Stimulated activated CD8-positive, alpha-beta memory T cell treated with anti-CD3 and anti-CD28 coated beads, Interleukin-2, amount 100 ng/mL, for 48 hours (primary cell): Measurements from ENCODE around the gene NSMCE1.

Experiments
- DNase-seq, 2 donors: peaks; one replicate each; pipeline ENCODE4 v3.0.0-alpha.2; 2020; ENCODE audit warnings: low read depth in 2 of 2

The NSMCE1 gene

DNA sequence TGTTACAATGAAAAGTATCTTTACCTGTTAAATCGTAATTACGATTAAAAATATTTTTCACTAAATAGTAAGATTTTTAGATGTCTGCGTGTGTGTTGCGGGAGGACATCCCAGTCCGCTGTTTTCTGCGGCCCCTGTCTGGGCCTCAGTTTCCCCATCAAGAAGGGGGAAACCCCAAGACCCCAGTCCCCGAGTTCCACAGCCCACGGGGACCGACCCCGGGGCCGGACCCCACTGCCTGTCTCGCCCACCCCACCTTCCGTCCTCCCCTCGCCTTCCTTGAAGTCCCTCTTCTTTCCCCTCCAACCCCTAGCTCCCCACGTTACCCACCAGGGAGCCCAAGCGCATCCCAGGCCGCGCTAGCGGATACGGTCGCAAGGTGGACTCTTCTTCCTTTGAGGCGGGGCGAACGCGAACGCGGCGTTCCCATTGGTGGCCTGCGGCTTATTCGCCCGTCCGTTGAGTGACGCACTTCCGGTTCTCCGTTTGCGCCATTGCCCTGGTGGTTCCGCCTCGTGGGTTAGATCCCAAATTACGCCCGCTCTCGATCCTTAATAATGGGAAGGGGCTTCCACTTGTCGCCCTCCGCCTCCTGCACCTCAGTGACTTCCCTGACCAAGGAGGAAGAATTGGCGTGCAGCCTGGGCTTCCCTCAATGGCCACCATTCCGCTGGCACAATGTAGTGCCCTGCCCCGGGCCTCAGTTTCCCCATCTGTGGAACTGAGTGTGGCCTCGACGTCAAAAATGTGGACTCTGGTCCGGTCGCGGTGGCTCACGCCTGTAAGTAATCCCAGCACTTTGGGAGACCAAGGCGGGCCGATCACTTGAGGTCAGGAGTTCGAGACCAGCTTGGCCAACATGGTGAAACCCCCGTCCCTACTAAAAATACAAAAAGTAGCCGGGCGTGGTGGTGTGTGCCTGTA lies at the start of gene NSMCE1:
Gene NSMCE1 (minus strand): TSS at position 397 of the 924 bp plus-strand sequence. CDS start 11,202 bp downstream, outside the sequence.
- peak; percentile 95 to 99 for DNase-seq

DNA sequence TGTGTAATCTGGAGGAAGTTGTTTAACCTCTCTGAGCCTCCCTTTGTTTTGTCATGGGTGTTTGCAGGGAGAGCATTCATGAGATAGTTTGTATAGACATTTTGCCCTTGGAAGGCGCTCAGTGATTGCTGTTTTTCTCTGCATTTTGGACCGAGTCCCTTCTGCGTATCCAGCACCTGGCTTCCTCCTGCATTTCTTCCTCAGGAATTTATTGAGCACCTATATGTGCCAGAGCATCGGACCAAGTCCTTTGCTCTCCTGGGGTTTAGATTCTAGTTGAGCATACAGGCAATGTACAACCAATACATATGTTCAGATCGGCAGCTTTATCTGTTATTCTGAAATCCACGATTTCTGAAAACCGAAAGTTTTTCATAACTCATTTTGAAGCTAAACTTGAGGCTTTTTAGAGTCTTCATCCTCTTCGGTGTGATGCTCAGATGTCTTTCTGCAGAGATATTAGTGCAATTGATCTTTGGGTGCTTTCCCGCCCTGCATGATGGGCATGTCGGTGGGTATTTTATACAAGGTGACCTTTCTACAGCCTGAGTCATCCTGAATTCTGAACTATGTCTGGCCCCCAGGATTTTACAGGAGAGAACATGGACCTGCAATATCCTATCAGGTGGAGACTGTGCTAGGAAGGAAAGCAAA lies 49.3 kb upstream of the NSMCE1 start:
- no peak for DNase-seq

- no peak for DNase-seq
Measured at GRCh38 chr16:27317320-27317719, 48.7 kb upstream of the NSMCE1 start.

DNA sequence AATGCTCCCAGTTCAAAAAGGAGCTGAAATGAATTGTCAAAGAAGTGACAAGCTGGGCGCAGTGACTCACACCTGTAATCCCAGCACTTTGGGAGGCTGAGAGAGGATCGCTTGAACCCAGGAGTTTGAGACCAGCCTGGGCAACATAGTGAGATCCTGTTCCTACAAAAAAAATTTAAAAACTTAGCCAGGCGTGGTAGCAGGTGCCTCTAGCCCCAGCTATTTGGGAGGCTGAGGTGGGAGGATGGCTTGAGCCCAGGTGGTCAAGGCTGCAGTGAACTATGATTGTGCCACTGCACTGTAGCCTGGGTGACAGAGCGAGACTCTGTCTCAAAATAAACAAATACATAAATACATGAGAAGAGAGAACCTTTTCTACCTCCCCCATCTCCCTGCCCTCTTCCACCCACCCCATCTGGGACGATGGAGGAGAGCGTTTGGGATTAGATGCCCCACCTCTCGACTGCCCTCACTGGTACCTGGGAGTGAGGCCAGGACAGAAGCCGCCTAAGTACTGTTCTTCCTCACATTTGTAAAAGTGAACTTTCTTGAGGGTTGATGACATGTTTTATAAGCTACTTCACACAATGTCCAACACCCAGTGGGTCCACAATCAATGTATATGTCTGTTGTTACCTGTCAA lies 47.6 kb upstream of the NSMCE1 start:
- no peak for DNase-seq

- DNase-seq, result peak in 1 of 2 donors; percentile 52
Measured at GRCh38 chr16:27315333-27316037, 46.9 kb upstream of the NSMCE1 start.

DNA sequence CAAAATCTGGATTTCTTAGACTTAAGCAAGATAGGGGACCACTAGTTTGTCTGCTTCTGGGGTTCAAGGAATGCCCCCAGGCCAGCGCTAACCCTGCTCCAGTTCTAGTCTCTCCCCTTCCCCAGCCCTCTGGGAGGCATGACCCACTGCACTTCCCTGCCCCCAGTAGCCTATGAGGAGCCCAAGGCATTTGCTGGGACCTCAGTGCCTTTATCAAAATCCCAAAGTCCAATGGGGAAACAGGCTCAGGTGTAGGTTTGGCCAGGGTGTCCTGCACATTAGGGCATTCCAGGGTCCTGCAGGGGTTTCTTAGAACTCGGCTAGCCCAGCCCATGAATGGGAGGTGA lies 46.4 kb upstream of the NSMCE1 start:
- DNase-seq, result no peak

GRCh38 chr16:27314161-27314723 lies 45.7 kb upstream of the NSMCE1 start:
- peak; percentile 46 to 78 for DNase-seq

DNA sequence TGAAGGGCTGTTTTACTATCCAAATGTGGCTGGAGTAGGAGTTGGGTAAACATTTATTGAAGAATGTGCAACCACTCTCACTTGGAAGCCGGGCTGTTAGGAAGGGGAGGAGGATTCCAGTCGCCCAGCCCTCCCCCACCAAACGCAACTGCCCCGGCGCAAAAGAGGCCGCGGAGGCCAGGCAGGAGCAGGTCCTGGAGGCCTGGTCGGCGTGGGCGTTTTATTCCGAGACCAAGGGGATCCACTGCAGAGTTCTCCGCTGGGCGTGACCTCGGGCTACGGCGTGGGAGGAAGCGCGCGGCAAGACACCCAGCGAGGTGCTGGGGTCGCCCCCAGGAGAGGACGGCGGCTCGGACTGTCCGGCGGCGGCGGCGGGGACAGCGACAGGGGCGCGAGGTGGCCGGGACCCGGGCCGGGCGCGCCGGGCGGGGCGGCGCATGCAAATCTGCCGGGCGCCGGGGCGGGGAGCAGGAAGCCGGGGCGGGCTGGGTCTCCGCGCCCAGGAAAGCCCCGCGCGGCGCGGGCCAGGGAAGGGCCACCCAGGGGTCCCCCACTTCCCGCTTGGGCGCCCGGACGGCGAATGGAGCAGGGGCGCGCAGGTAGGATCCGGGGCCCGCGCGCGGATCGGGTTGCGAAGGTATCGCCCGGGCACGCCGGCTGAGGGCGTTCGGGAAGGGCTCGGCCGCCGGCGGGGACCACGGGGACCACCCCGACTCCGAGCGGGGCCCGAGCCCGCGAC lies 45.0 kb upstream of the NSMCE1 start, which contains the start of gene IL4R:
Gene IL4R (plus strand): TSS at position 553 of the 739 bp plus-strand sequence. CDS start 26,230 bp downstream, outside the sequence.
- peak; percentile 75 to 77 for DNase-seq

- no peak for DNase-seq
Measured at GRCh38 chr16:27312580-27313421, 44.2 kb upstream of the NSMCE1 start.

DNA sequence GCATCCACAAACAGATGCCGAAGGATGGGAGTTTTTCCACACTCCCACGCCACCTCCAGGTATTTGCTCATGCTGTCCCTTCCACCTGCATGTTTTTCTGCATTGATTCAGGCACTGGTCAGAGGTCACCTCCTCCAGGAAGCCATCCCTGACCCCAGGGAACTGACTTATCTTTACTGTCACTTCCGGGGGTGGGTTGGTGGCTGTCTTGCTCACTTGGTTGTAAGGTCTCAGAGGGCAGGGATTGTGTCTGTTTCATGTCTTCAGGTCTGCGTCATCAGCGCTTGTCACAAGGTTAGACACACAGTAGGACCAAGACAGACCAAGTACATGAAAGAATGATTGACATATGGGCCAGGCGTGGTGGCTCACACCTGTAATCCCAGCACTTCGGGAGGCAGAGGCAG lies 43.3 kb upstream of the NSMCE1 start:
- no peak for DNase-seq

DNA sequence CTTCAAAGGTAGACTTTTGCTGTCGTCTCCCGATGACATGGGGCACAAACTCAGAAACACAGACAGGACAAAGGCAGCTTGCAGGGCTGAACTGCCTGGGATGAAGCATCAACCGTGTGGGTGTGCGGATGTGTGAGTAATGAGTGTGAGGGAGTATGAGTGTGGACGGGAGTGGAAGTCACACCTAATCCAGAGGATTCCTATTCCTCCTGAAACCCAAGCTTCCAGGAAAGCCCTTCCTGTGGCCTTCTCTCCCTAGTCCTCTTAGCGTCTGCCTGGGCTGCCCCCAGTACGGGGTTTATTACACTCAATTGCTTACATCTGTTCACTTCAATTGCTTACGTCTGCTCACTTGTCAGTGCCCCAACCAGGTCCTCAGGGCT lies 42.9 kb upstream of the NSMCE1 start:
- DNase-seq, result no peak

GRCh38 chr16:27310576-27311447 lies 42.2 kb upstream of the NSMCE1 start:
- no peak for DNase-seq

DNA sequence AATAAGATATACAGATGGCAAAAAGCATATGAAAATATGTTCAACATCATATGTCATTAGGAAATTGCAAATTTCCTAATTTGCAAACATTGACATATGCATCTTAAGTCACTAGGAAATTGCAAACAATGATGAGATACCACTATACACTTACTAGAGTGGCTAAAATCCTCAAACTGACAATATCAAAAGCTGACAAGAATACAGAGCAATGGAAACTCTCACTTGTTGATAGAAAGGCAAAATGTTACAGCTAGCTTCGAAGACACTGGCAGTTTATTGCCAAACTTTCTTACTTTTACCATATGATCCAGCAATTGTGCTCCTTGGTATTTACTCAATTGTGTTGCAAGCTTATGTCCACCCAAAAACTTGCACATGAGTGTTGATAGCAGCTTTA lies 40.2 kb upstream of the NSMCE1 start:
- DNase-seq, result no peak

DNA sequence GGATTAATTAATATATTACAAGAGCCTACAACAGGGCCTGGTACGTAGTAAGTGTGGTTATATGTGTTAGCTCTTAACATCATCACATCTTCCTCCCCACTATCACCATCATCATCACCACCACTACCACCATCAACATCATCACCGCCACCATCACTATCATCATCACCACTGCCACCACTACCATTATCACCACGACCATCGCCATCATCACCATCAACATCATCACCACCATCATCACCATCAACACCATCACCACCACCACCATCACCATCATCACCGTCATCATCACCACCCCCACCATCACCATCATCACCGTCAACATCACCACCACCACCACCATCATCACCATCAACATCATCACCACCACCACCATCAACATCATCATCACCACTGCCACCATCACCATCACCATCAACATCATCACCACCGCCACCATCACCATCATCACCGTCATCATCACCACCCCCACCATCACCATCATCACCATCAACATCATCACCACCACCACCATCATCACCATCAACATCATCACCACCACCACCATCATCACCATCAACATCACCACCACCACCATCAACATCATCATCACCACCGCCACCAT lies 37.4 kb upstream of the NSMCE1 start:
- no peak for DNase-seq

DNA sequence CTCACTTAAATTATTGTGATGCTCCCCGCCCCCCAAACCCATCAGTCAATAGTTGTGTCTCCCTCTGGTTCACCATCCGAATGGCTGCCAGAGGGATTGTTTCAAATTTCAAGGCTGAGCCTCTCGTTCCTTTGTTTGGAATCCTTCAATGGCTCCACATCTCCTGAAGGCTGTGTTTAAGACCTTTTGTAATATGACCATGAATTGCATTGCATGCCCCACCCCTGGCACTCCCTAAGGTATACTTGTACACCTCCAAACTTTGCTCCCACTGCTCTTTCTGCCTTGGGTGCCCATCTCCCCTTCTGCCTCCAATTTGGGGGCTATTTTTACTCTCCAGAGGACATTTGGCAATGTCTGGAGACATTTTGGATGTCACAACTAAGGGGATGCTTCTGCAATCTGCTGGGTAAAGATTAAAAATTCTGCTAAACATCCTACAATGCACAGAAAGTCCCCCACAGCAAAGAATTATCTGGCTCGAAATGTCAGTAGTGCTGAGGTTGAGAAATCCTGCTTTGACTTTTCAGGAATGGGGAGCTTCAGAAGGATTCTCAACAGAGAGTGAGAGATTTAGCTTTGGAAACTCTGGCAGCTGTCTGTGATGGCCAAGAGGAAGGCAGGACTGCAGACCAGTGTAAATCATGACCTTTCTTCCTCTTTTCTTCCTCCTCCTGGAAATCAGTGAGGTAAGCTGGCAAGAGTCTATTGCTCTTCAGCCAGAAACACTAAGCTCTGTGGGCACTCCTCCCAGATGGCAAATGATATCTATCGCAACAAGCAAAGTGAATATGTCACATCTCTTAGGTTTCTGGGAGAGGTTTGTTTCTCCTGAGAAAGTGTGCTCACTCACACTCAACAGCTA lies 36.5 kb upstream of the NSMCE1 start:
- DNase-seq, result no peak

DNA sequence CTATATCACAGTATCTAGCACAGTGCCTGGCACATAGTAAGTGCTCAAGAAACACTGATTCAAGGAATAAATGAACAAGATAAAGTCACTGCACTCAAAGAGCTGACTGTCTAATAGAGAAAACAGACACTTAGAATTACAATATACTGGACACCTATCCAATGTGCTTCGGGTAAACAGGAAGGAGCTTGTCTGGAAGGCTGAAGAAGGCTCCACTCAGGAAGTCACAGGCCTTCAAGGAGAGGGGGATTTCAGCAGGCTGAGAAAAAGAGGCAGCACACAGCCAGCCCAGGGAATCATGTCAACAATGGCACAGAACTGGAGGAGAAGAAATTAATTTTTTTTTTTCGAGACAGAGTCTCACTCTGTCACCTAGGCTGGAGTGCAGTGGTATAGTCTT lies 35.5 kb upstream of the NSMCE1 start:
- DNase-seq, result no peak
